T-cell (primary cell): ENCODE results near the gene DOK5. TPM values are rescaled to one million over a fixed set of nuclear protein-coding genes. Genes with fewer than 3 reads are reported as not detected.

Experiments
- ATAC-seq, 4 experiments: fragments of 200-7000 bp in 3 of 4; fragments of 150-1000 bp in 1 of 4; cut with Tn5 transposase; replicated peaks in 1 of 4; 1 replicate in 3 of 4; 2 replicates in 1 of 4; pipeline ENCODE4 v1.10.0; 2021; ENCODE audit warnings: moderate library complexity in 3 of 4, mild to moderate bottlenecking in 2 of 4, moderate number of reproducible peaks in 1 of 4
- CTCF ChIA-PET, 2 donors: fragments of 300-600 bp; sonication (Branson Sonifier 250); formaldehyde crosslinking; loops; one replicate each; lab custom pipeline; 2022; ENCODE audit warnings: antibody characterized with exemption in 2 of 2; lab: Charles Lee
- POLR2A ChIA-PET, 2 donors: fragments of 300-600 bp; sonication (Branson Sonifier 250); formaldehyde crosslinking; loops; one replicate each; lab custom pipeline; 2022; ENCODE audit warnings: antibody characterized with exemption in 2 of 2; lab: Charles Lee
- DNase-seq, 35 experiments: peaks; one replicate each; pipeline versions ENCODE4 v3.0.0 to v3.0.0-alpha.2; 2013 to 2023
- H3K27ac ChIP-seq: one replicate; pipeline ENCODE4 v1.5.1; 2013; ENCODE audit warnings: low read length
- H3K27me3 ChIP-seq, 2 experiments: replicated peaks in 1 of 2; 1 replicate in 1 of 2; 2 replicates in 1 of 2; pipeline versions ENCODE4 v1.6.1 to v1.7.0; 2013; ENCODE audit warnings: low read length in 1 of 2, mixed read lengths in 1 of 2; ENCODE audit not compliant: control insufficient read depth in 2 of 2, insufficient read depth in 2 of 2; ENCODE audit errors: extremely low read depth in 1 of 2
- H3K36me3 ChIP-seq, 2 donors: 1 replicate in 1 of 2; 2 replicates in 1 of 2; pipeline versions ENCODE4 v1.6.1 to v1.7.0; 2013; ENCODE audit warnings: low read length in 1 of 2; ENCODE audit not compliant: control insufficient read depth in 2 of 2, insufficient read depth in 1 of 2; ENCODE audit errors: extremely low read depth in 1 of 2
- H3K4me1 ChIP-seq, 2 experiments: 1 replicate in 1 of 2; 2 replicates in 1 of 2; pipeline versions ENCODE4 v1.6.1 to v1.7.0; 2013; ENCODE audit warnings: low read length in 2 of 2, mixed read lengths in 1 of 2; ENCODE audit not compliant: insufficient read depth in 2 of 2, control insufficient read depth in 1 of 2; ENCODE audit errors: extremely low read depth in 1 of 2
- H3K4me3 ChIP-seq, 2 donors: 1 replicate in 1 of 2; 2 replicates in 1 of 2; pipeline versions ENCODE4 v1.5.1 to v1.7.0; 2013; ENCODE audit warnings: mild to moderate bottlenecking in 2 of 2, low read length in 1 of 2, moderate library complexity in 1 of 2; ENCODE audit not compliant: control insufficient read depth in 1 of 2; ENCODE audit errors: extremely low read depth in 1 of 2
- H3K9me3 ChIP-seq: 2 replicates; pipeline ENCODE4 v1.7.0; 2013
- H3K27ac Mint-ChIP-seq, 2 donors: one replicate each; pipeline ENCODE4 v1.8.0; 2020 to 2021; ENCODE audit warnings: mild to moderate bottlenecking in 2 of 2, mixed read lengths in 2 of 2
- H3K27me3 Mint-ChIP-seq, 2 donors: one replicate each; pipeline ENCODE4 v1.8.0; 2021 to 2022; ENCODE audit warnings: mixed read lengths in 2 of 2
- H3K36me3 Mint-ChIP-seq: one replicate; pipeline ENCODE4 v1.8.0; 2021; ENCODE audit warnings: mixed read lengths
- H3K4me1 Mint-ChIP-seq, 3 donors: one replicate each; pipeline ENCODE4 v1.8.0; 2020 to 2022; ENCODE audit warnings: mixed read lengths in 3 of 3, mild to moderate bottlenecking in 1 of 3
- H3K4me3 Mint-ChIP-seq, 3 donors: one replicate each; pipeline ENCODE4 v1.8.0; 2020 to 2022; ENCODE audit warnings: mild to moderate bottlenecking in 3 of 3, mixed read lengths in 3 of 3, moderate library complexity in 3 of 3
- H3K9me3 Mint-ChIP-seq, 3 donors: one replicate each; pipeline ENCODE4 v1.8.0; 2020 to 2022; ENCODE audit warnings: mixed read lengths in 3 of 3
- WGBS: methylation state at CpG from one replicate; pipeline ENCODE4 v1.1.5; 2013; ENCODE audit warnings: missing lambda C conversion rate; ENCODE audit not compliant: insufficient coverage; 5-methylcytosine and 5-hydroxymethylcytosine counted together
- total RNA-seq, 35 experiments: library from RNA in 6 of 35; stranded (reverse) in 6 of 35; fragments of 120-200 nt in 1 of 35; gene quantifications; one replicate each; pipeline versions ENCODE4 v1.2.1 to v1.2.4 and lab custom pipeline; 2013 to 2026

The DOK5 gene
- total RNA-seq, 5 donors from 2014 or later (not counting 1 experiment from before 2014, with no cell fraction given): not detected

- Histone ChIP-seq H3K4me1 (no peaks in the 10 kb centered on the region), H3K27ac (no peak overlapping the region), H3K9me3 (no peaks in the 10 kb centered on the region), H3K4me3 (no peak overlapping the region), H3K27me3 (no peaks in the 10 kb centered on the region), H3K36me3 (no peaks in the 10 kb centered on the region)
- no peaks in the 10 kb centered on the region for H3K4me1 Mint-ChIP-seq
- H3K4me3 Mint-ChIP-seq: no peak overlapping the region
- peaks cover 3 to 4% of the 10 kb centered on the region in 2 donors for H3K27me3 Mint-ChIP-seq
- H3K36me3 Mint-ChIP-seq: no peaks in the 10 kb centered on the region
- peaks cover 6 to 11% (median 6%) of the 10 kb centered on the region in 3 donors for H3K9me3 Mint-ChIP-seq
- ATAC-seq: no peak
- no peak for DNase-seq
- ChIA-PET CTCF (interaction anchor here in 1 of 2 donors (0.7 to 0.8 kb wide), 2 partner anchors 41 to 1602 kb away, joined by 3 read pairs; no protein-coding TSS in a partner anchor), POLR2A (no interaction called here)
- no peak overlapping the region for H3K27ac Mint-ChIP-seq
- WGBS: 67% methylated on average over 3 of the region's 10 CpGs
These were observed 126.6 kb downstream of the DOK5 start for GRCh38 chr20:54601831-54602515.

- Mint-ChIP-seq H3K9me3 (peaks cover 0 to 4% (median 0%) of the 10 kb centered on the region in 3 donors), H3K27me3 (peaks cover 3% of the 10 kb centered on the region in 2 donors), H3K4me1 (no peaks in the 10 kb centered on the region), H3K36me3 (no peaks in the 10 kb centered on the region), H3K27ac (no peak overlapping the region), H3K4me3 (no peak overlapping the region)
- Histone ChIP-seq H3K27me3 (no peaks in the 10 kb centered on the region), H3K4me3 (no peak overlapping the region), H3K9me3 (no peaks in the 10 kb centered on the region), H3K36me3 (no peaks in the 10 kb centered on the region), H3K27ac (no peak overlapping the region), H3K4me1 (no peaks in the 10 kb centered on the region)
- CTCF ChIA-PET: no interaction called here
- POLR2A ChIA-PET: no interaction called here
- DNase-seq (no peak), ATAC-seq (no peak)
- 33% methylated on average over 2 of the region's 3 CpGs for WGBS
These were observed 129.9 kb downstream of the DOK5 start for GRCh38 chr20:54605319-54605718.

DNA sequence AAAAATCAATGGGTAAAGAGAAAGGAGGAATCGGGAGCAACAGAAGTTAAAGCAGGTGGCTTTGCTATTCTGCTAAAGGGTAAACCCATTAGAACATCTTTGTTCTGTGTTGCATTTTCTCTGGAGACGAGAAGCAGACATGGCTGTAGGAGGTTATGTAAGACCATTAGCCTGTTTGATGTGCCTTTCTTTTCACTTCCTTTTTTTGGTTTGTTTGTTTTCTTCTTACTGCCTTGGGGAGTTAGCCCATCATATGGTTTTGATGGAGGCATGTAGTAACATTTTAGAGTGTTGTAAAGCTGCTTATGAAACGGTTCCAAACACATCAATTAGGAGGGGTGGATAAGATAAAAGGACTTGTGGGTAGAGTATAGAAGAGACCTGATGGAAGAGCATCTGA is 131.0 kb downstream of the DOK5 start:
- ChIA-PET POLR2A (no interaction called here), CTCF (no interaction called here)
- no peak overlapping the region for H3K27ac ChIP-seq
- Mint-ChIP-seq H3K4me3 (no peak overlapping the region), H3K4me1 (no peaks in the 10 kb centered on the region), H3K27ac (no peak overlapping the region), H3K36me3 (no peaks in the 10 kb centered on the region), H3K27me3 (peaks cover 3% of the 10 kb centered on the region in 2 donors), H3K9me3 (no peaks in the 10 kb centered on the region)
- H3K4me3 ChIP-seq: no peak overlapping the region
- no peaks in the 10 kb centered on the region for H3K9me3 ChIP-seq
- H3K36me3 ChIP-seq: no peaks in the 10 kb centered on the region
- DNase-seq: no peak
- no peaks in the 10 kb centered on the region for H3K4me1 ChIP-seq
- WGBS: 60% methylated on average over 2 of the region's 3 CpGs
- no peaks in the 10 kb centered on the region for H3K27me3 ChIP-seq
- no peak for ATAC-seq

DNA sequence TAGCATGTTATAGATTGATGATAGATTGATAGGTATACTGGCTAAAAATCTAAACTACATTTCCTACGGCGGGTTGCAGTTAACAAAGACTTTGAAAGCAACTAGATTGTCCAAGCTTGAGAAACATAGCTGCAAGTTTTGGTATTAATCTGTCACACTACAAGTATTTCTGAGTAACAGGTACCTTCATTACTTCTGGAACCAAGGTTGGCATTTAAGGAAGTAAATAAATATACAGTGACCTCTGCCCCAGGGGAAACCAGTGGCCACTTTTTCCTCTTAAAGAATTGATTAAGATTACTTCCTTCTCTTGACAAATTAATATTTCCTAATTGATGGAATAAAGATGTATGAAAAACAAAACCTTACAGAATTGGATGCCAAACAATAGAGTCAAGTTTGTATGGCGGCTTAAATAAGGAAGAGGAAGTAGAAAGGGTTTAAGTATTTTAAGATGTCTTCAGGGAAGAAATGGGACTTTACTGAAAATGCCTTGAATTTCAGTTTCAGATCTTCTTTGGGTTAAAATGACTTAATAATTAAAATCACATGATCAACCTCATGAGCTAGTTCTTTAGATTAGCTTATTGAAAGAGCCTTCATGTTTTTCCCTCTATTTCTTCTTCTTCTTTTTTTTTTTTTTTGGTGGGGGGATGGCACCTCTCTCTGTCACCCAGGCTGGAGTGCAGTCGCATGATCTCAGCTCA is 132.8 kb downstream of the DOK5 start:
- ATAC-seq (no peak), DNase-seq (no peak)
- POLR2A ChIA-PET: interaction anchor here in 1 of 2 donors (0.6 kb wide), 1 partner anchor 54 kb away, joined by 3 read pairs; no protein-coding TSS in a partner anchor
- Mint-ChIP-seq H3K36me3 (no peaks in the 10 kb centered on the region), H3K4me1 (no peaks in the 10 kb centered on the region), H3K4me3 (no peak overlapping the region), H3K9me3 (no peaks in the 10 kb centered on the region), H3K27ac (no peak overlapping the region), H3K27me3 (peaks cover 3 to 6% of the 10 kb centered on the region in 2 donors)
- H3K36me3 ChIP-seq: no peaks in the 10 kb centered on the region
- no peaks in the 10 kb centered on the region for H3K27me3 ChIP-seq
- no peaks in the 10 kb centered on the region for H3K4me1 ChIP-seq
- H3K9me3 ChIP-seq: no peaks in the 10 kb centered on the region
- no CpG with 5 or more reads among the region's 4 CpGs for WGBS
- CTCF ChIA-PET: interaction anchor here (0.6 kb wide), 2 partner anchors 31 to 64 kb away, joined by 3 to 5 read pairs; no protein-coding TSS in a partner anchor
- no peak overlapping the region for H3K4me3 ChIP-seq
- H3K27ac ChIP-seq: no peak overlapping the region

DNA sequence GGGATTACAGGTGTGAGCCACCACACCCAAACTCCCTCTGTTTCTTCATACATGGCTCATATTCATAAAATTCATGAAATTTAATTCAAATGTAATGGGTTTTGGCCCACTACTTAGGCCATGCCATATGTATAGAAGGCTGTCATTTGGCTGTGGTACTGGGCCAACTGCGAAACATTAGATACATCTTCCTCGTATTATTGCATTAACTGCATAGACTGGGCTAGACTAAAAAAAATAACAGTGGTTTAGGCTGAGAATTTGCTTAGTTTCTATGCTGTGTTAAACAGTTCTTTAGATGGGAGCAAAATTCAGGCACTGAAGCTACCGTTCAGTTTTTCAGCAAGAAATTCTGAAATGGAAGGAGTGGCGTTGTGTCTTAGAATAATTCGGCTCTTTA is 133.6 kb downstream of the DOK5 start:
- no peak overlapping the region for H3K4me3 Mint-ChIP-seq
- CTCF ChIA-PET: no interaction called here
- Histone ChIP-seq H3K4me3 (no peak overlapping the region), H3K9me3 (no peaks in the 10 kb centered on the region), H3K36me3 (no peaks in the 10 kb centered on the region), H3K27ac (no peak overlapping the region), H3K4me1 (no peaks in the 10 kb centered on the region), H3K27me3 (no peaks in the 10 kb centered on the region)
- no peak for DNase-seq
- H3K27me3 Mint-ChIP-seq: peaks cover 3 to 6% of the 10 kb centered on the region in 2 donors
- no peaks in the 10 kb centered on the region for H3K9me3 Mint-ChIP-seq
- H3K4me1 Mint-ChIP-seq: no peaks in the 10 kb centered on the region
- POLR2A ChIA-PET: no interaction called here
- H3K27ac Mint-ChIP-seq: no peak overlapping the region
- ATAC-seq: no peak
- no peaks in the 10 kb centered on the region for H3K36me3 Mint-ChIP-seq
- 93% methylated on average over 2 of the region's 5 CpGs for WGBS

DNA sequence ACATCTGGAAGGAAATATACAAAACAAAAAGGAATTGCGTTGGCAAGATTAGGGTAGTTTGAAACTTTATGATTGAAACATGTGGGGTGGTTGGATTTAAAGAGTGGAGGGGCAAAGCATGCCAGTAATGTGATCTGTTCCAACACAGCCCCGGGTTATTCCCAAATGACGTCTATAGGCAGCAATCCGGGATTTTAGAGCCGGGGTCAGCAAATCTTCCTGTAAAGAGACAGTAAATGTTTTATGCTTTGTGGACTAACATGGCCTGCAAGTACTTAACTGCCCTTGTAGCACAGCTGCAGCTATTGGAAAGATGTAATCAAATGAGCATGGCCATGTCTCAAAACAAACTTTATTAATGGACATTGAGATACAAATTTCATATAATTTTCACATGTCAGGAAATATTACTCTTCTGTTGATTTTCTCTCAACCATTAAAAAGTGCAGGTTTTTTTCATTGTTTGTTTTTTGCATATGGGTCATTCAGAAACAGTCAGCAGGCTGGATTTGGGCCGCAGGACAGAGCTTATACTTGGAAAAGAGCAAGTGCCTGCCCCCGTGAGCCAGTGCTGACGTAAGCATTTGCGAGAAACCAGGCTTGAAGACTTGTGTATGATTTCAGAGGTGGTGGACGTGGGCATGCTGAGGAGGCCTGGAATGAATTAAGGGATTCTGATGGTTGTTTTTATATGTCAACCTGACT is 136.5 kb downstream of the DOK5 start:
- no peak overlapping the region for H3K4me3 Mint-ChIP-seq
- ChIA-PET POLR2A (no interaction called here), CTCF (interaction anchor here (0.5 to 0.8 kb wide), 2 partner anchors 12 to 31 kb away, joined by 3 read pairs; no protein-coding TSS in a partner anchor)
- 85% methylated on average over 9 of the region's 10 CpGs for WGBS
- H3K9me3 Mint-ChIP-seq: no peaks in the 10 kb centered on the region
- DNase-seq: no peak
- no peaks in the 10 kb centered on the region for H3K9me3 ChIP-seq
- ATAC-seq: no peak
- H3K4me1 Mint-ChIP-seq: no peaks in the 10 kb centered on the region
- no peaks in the 10 kb centered on the region for H3K4me1 ChIP-seq
- H3K36me3 ChIP-seq: no peaks in the 10 kb centered on the region
- no peak overlapping the region for H3K4me3 ChIP-seq
- H3K36me3 Mint-ChIP-seq: no peaks in the 10 kb centered on the region
- H3K27me3 Mint-ChIP-seq: peaks cover 2 to 4% of the 10 kb centered on the region in 2 donors
- no peaks in the 10 kb centered on the region for H3K27me3 ChIP-seq
- no peak overlapping the region for H3K27ac ChIP-seq
- H3K27ac Mint-ChIP-seq: no peak overlapping the region
